ENCODE data around the gene FBXL7. TPM values are rescaled to one million over a fixed set of nuclear protein-coding genes. Genes with fewer than 3 reads are reported as not detected.

Gene FBXL7
- total and polyA plus RNA-seq, 9 of the 15 experiments (the other 6 are each of a cell fraction or from before 2014, with no cell fraction given) = 0.04 to 0.08 TPM; not detected in 7

- in situ Hi-C loops (cut with MboI) = no loop called here
- no peak overlapping the region for H3K4me2 ChIP-seq (ENCODE audit: insufficient read depth, low read length)
- no peaks in the 10 kb centered on the region for H3K4me1 ChIP-seq (replicated peaks in 1 of 2; ENCODE audit: control insufficient read depth in 2 of 2, insufficient read depth in 2 of 2, low read length in 2 of 2)
- POLR2A ChIA-PET = no interaction called here
- no peak overlapping the region for H2AFZ ChIP-seq (ENCODE audit: low read depth, low read length)
- DNase-seq (ENCODE audit: extremely low read depth in 1 of 4, low spot score in 3 of 4) (no peak), FAIRE-seq (no peak), ATAC-seq (no peak)
- no peak overlapping the region for H3K9ac ChIP-seq (ENCODE audit: insufficient read depth in 1 of 2, low read depth in 2 of 2, low read length in 2 of 2)
- no peak overlapping the region for H3K4me3 ChIP-seq
- no peaks in the 10 kb centered on the region; the same call in none of the 2 replicates for H3K9me3 ChIP-seq (replicated peaks; ENCODE audit: control insufficient read depth, insufficient read depth, low read depth, low read length)
- WGBS (ENCODE audit: insufficient coverage, low coverage, missing lambda C conversion rate) = 0% methylated on average over 3 of the region's 3 CpGs
- H3K27me3 ChIP-seq (ENCODE audit: control insufficient read depth in 2 of 2, insufficient read depth in 2 of 2, low read length in 2 of 2) = no peaks in the 10 kb centered on the region
- no TSS peak for BruUV-seq (replicated peaks)
- no peaks in the 10 kb centered on the region for H3K36me3 ChIP-seq (ENCODE audit: control insufficient read depth, insufficient read depth, low read length)
- H3K27ac ChIP-seq (ENCODE audit: extremely low read depth, low read depth, low read length) = no peak overlapping the region
- no peaks in the 10 kb centered on the region for H3K9me1 ChIP-seq (ENCODE audit: control insufficient read depth, insufficient read depth, low read length)
- no peaks in the 10 kb centered on the region for H4K20me1 ChIP-seq (replicated peaks; ENCODE audit: control insufficient read depth, insufficient read depth, low read length)
- no peaks in the 10 kb centered on the region for H3K79me2 ChIP-seq (ENCODE audit: control insufficient read depth, insufficient read depth, low read length)
- intact Hi-C loops (cut with micrococcal nuclease) = no loop called here
- CTCF ChIA-PET (ENCODE audit: low intra/inter-chr PET ratio) = no interaction called here
- TF ChIP-seq ZNF583 (CRISPR knock-in tag; IDR thresholded peaks at IDR 0.05) = no peak
- TF ChIP-seq ZBTB17 (CRISPR knock-in tag; IDR thresholded peaks at IDR 0.05) = no peak
- TF ChIP-seq ESRRA (IDR thresholded peaks at IDR 0.05; ENCODE audit: borderline replicate concordance, low read depth) = no peak
- no peak for TF ChIP-seq E4F1 (CRISPR knock-in tag; IDR thresholded peaks at IDR 0.05; ENCODE audit: borderline replicate concordance)
- TF ChIP-seq ZNF277 (CRISPR knock-in tag; IDR thresholded peaks at IDR 0.05; ENCODE audit: borderline replicate concordance) = no peak
- no peak for TF ChIP-seq ZNF449 (CRISPR knock-in tag; IDR thresholded peaks at IDR 0.05)
- TF ChIP-seq PTTG1 (tag; IDR thresholded peaks at IDR 0.05; ENCODE audit: low read depth) = no peak
- no peak for TF ChIP-seq ETS2 (tag; IDR thresholded peaks at IDR 0.05; ENCODE audit: borderline replicate concordance, poor library complexity, severe bottlenecking)
- no peak for TF ChIP-seq EP400 (IDR thresholded peaks at IDR 0.05)
- no peak for TF ChIP-seq ZHX1 (conservative IDR thresholded peaks at IDR 0.05; ENCODE audit: low read length)
- no peak for TF ChIP-seq HMGN3 (IDR thresholded peaks at IDR 0.05; ENCODE audit: borderline replicate concordance, extremely low read depth, insufficient read length, low read depth, low read length)
- TF ChIP-seq ATF1 (CRISPR knock-in tag; IDR thresholded peaks at IDR 0.05) = no peak
- TF ChIP-seq ATF1 (tag; IDR thresholded peaks at IDR 0.05) = no peak
These were observed 3.1 kb upstream of the FBXL7 start for GRCh38 chr5:15496886-15497285.

Data from K562 (cell line).